NCI-H1048 (cell line): ENCODE data around the gene RNF150.

ENCODE experiments used
- DNase-seq: peaks from one replicate; lab custom pipeline; 2025; lab: John Stamatoyannopoulos, UW

Gene RNF150

GRCh38 chr4:141023051-141023450 lies 110.2 kb downstream of the RNF150 start:
- DNase-seq, result no peak

- no peak for DNase-seq
These were observed 111.1 kb downstream of the RNF150 start for GRCh38 chr4:141022111-141022695.

- no peak for DNase-seq
These were observed 111.7 kb downstream of the RNF150 start for GRCh38 chr4:141021397-141022110.

- no peak for DNase-seq
These were observed 112.4 kb downstream of the RNF150 start for GRCh38 chr4:141020801-141021261.

GRCh38 chr4:141019768-141020167 lies 113.5 kb downstream of the RNF150 start:
- DNase-seq, result no peak

- DNase-seq, result no peak
These were observed 117.0 kb downstream of the RNF150 start for GRCh38 chr4:141016117-141016798.

GRCh38 chr4:141013899-141014298 lies 119.4 kb downstream of the RNF150 start:
- DNase-seq, result no peak

GRCh38 chr4:141011901-141012315 lies 121.4 kb downstream of the RNF150 start:
- DNase-seq, result no peak

GRCh38 chr4:141009931-141010330 lies 123.3 kb downstream of the RNF150 start:
- no peak for DNase-seq

- no peak for DNase-seq
These were observed 124.1 kb downstream of the RNF150 start for GRCh38 chr4:141009129-141009528.

GRCh38 chr4:141006242-141006802 lies 126.9 kb downstream of the RNF150 start:
- DNase-seq, result no peak

- DNase-seq, result no peak
These were observed 128.4 kb downstream of the RNF150 start for GRCh38 chr4:141004823-141005222.

- DNase-seq, result no peak
These were observed 130.1 kb downstream of the RNF150 start for GRCh38 chr4:141003193-141003592.

GRCh38 chr4:141002323-141002805 lies 130.9 kb downstream of the RNF150 start:
- no peak for DNase-seq

- no peak for DNase-seq
These were observed 136.5 kb downstream of the RNF150 start for GRCh38 chr4:140996766-140997165.

- no peak for DNase-seq
These were observed 138.2 kb downstream of the RNF150 start for GRCh38 chr4:140995058-140995457.

- no peak for DNase-seq
These were observed 139.3 kb downstream of the RNF150 start for GRCh38 chr4:140994015-140994414.

GRCh38 chr4:140993370-140993769 lies 139.9 kb downstream of the RNF150 start:
- no peak for DNase-seq

GRCh38 chr4:140989944-140990343 lies 143.3 kb downstream of the RNF150 start:
- no peak for DNase-seq

GRCh38 chr4:140986045-140986444 lies 147.2 kb downstream of the RNF150 start:
- DNase-seq, result no peak

GRCh38 chr4:140982613-140983340 lies 150.5 kb downstream of the RNF150 start:
- no peak for DNase-seq
